WTC11 (cell line): ENCODE data around the gene STYK1. TPM values are rescaled to one million over a fixed set of nuclear protein-coding genes. Genes with fewer than 3 reads are reported as not detected.

Source experiments
- ATAC-seq: fragments of 200-7000 bp; cut with Tn5 transposase; 2 replicates; pipeline ENCODE4 v1.10.0; 2021; ENCODE audit warnings: mild to moderate bottlenecking, moderate library complexity
- CTCF ChIA-PET: fragments of 300-600 bp; sonication (Branson Sonifier 250); formaldehyde crosslinking; loops from one replicate; lab custom pipeline; 2021; ENCODE audit warnings: antibody characterized with exemption; lab: Charles Lee
- POLR2A ChIA-PET: fragments of 350-600 bp; sonication (Branson Sonifier 250); formaldehyde crosslinking; loops from one replicate; lab custom pipeline; 2021; ENCODE audit warnings: antibody characterized with exemption; lab: Charles Lee
- DNase-seq: peaks from one replicate; pipeline ENCODE4 v3.0.0; 2021; ENCODE audit warnings: low spot score
- H3K27ac Mint-ChIP-seq: 2 replicates; pipeline ENCODE4 v1.8.0; 2021; ENCODE audit warnings: mixed read lengths
- H3K27me3 Mint-ChIP-seq: 2 replicates; pipeline ENCODE4 v1.8.0; 2021; ENCODE audit warnings: low read depth, mild to moderate bottlenecking, moderate library complexity, mixed read lengths
- H3K36me3 Mint-ChIP-seq: 2 replicates; pipeline ENCODE4 v1.8.0; 2021; ENCODE audit warnings: mixed read lengths
- H3K4me1 Mint-ChIP-seq: 2 replicates; pipeline ENCODE4 v1.8.0; 2022; ENCODE audit warnings: mixed read lengths
- H3K4me3 Mint-ChIP-seq: 2 replicates; pipeline ENCODE4 v1.8.0; 2021; ENCODE audit warnings: mild to moderate bottlenecking, moderate library complexity, mixed read lengths
- H3K9me3 Mint-ChIP-seq: 2 replicates; pipeline ENCODE4 v1.8.0; 2021; ENCODE audit warnings: mixed read lengths
- ELF4 ChIP-seq: sonication (generic); formaldehyde crosslinking; IDR thresholded peaks from 2 replicates; pipeline ENCODE4 v1.8.1; 2022; ENCODE audit warnings: low read depth, mild to moderate bottlenecking, moderate library complexity, missing genetic modification reagents
- FOXJ3 ChIP-seq: sonication (generic); formaldehyde crosslinking; IDR thresholded peaks from 2 replicates; pipeline ENCODE4 v1.9.0; 2021; ENCODE audit warnings: missing genetic modification reagents, mild to moderate bottlenecking, borderline replicate concordance
- GTF2I ChIP-seq: fragments of 250-450 bp; sonication (Bioruptor Pico); conservative IDR thresholded peaks from 2 replicates; pipeline ENCODE4 v1.4.0; 2021; ENCODE audit warnings: mild to moderate bottlenecking
- MXD4 ChIP-seq: fragments of 250-450 bp; sonication (Bioruptor Pico); IDR thresholded peaks from 2 replicates; pipeline ENCODE4 v1.8.0; 2021; ENCODE audit warnings: mild to moderate bottlenecking, moderate library complexity, borderline replicate concordance
- NR1H2 ChIP-seq: sonication (generic); formaldehyde crosslinking; IDR thresholded peaks from 2 replicates; pipeline ENCODE4 v1.9.0; 2021; ENCODE audit warnings: mild to moderate bottlenecking, moderate library complexity, missing genetic modification reagents
- OVOL2 ChIP-seq: fragments of 250-450 bp; sonication (Bioruptor Pico); IDR thresholded peaks from 2 replicates; pipeline ENCODE4 v1.9.0; 2021; ENCODE audit warnings: mild to moderate bottlenecking, borderline replicate concordance
- PRRX2 ChIP-seq: fragments of 250-450 bp; sonication (Bioruptor Pico); IDR thresholded peaks from 2 replicates; pipeline ENCODE4 v1.8.0; 2021; ENCODE audit warnings: mild to moderate bottlenecking
- RORB ChIP-seq: fragments of 250-450 bp; sonication (Bioruptor Pico); IDR thresholded peaks from 2 replicates; pipeline ENCODE4 v1.9.0; 2021; ENCODE audit warnings: mild to moderate bottlenecking
- TCF7 ChIP-seq: sonication (generic); formaldehyde crosslinking; IDR thresholded peaks from 2 replicates; pipeline ENCODE4 v1.8.0; 2022; ENCODE audit warnings: mild to moderate bottlenecking, low read depth, missing genetic modification reagents, moderate library complexity
- TEAD1 ChIP-seq: sonication (generic); formaldehyde crosslinking; IDR thresholded peaks from 2 replicates; pipeline ENCODE4 v1.8.0; 2022; ENCODE audit warnings: mild to moderate bottlenecking, missing genetic modification reagents
- ZNF138 ChIP-seq: sonication (generic); formaldehyde crosslinking; conservative IDR thresholded peaks from 2 replicates; pipeline ENCODE4 v1.8.1; 2022; ENCODE audit warnings: mild to moderate bottlenecking, moderate library complexity, missing genetic modification reagents
- ZNF263 ChIP-seq: sonication (generic); formaldehyde crosslinking; IDR thresholded peaks from 2 replicates; pipeline ENCODE4 v1.8.1; 2022; ENCODE audit warnings: low read depth, mild to moderate bottlenecking, moderate library complexity, missing genetic modification reagents
- ZNF416 ChIP-seq: fragments of 250-450 bp; sonication (Bioruptor Pico); IDR thresholded peaks from 2 replicates; pipeline ENCODE4 v1.9.0; 2021; ENCODE audit warnings: mild to moderate bottlenecking, inconsistent platforms
- total RNA-seq: library from RNA; stranded (reverse); gene quantifications from 3 replicates; pipeline ENCODE4 v1.2.3, GENCODE V29; 2021
- TF ChIP-seq, protein P1 (sequence below): fragments of 250-450 bp; sonication (Bioruptor Pico); IDR thresholded peaks from 2 replicates; pipeline ENCODE4 v1.8.0; 2021; ENCODE audit warnings: mild to moderate bottlenecking
- TF ChIP-seq, protein P2 (sequence below): sonication (generic); formaldehyde crosslinking; IDR thresholded peaks from 2 replicates; pipeline ENCODE4 v1.8.0; 2023; ENCODE audit warnings: missing genetic modification reagents, mild to moderate bottlenecking, borderline replicate concordance
- TF ChIP-seq, protein P3 (sequence below): sonication (generic); formaldehyde crosslinking; IDR thresholded peaks from 2 replicates; pipeline ENCODE4 v1.8.1; 2023; ENCODE audit warnings: mild to moderate bottlenecking, missing genetic modification reagents, borderline replicate concordance
- TF ChIP-seq, protein P4 (sequence below): sonication (generic); formaldehyde crosslinking; IDR thresholded peaks from 2 replicates; pipeline ENCODE4 v1.8.0; 2022; ENCODE audit warnings: mild to moderate bottlenecking, missing genetic modification reagents
- TF ChIP-seq, protein P5 (sequence below): sonication (generic); formaldehyde crosslinking; IDR thresholded peaks from 2 replicates; pipeline ENCODE4 v1.8.0; 2023; ENCODE audit warnings: missing genetic modification reagents

Gene STYK1
- total RNA-seq, 1 experiment from 2014 or later = 1.6 TPM

DNA sequence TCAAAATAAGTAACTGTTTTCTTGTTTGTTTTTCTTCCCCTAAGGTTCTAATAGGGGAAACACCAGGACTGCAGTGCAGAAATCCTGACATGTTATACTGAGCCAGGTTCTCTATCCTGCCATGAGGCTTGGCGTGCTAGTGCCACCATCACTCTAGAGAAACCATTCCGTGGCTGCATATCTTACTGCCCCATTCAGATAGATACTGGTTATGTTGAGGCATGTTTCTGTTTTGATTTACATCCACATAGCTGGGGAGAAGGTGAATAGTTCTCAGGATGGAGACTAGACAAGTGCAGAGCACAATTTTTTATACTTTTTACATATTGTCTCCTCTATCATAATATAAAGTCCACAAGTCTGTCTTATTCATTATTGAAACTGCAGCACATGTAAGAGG lies 72.0 kb downstream of the STYK1 start:
- CTCF ChIA-PET = no interaction called here
- no peaks in the 10 kb centered on the region for H3K9me3 Mint-ChIP-seq
- no peak overlapping the region for H3K27ac Mint-ChIP-seq
- H3K27me3 Mint-ChIP-seq = no peaks in the 10 kb centered on the region
- TF ChIP-seq ZNF138 (CRISPR knock-in tag) = no peak
- no peak for TF ChIP-seq ZNF263
- TF ChIP-seq ZNF416 (CRISPR knock-in tag) = no peak
- TF ChIP-seq, protein P1, sequence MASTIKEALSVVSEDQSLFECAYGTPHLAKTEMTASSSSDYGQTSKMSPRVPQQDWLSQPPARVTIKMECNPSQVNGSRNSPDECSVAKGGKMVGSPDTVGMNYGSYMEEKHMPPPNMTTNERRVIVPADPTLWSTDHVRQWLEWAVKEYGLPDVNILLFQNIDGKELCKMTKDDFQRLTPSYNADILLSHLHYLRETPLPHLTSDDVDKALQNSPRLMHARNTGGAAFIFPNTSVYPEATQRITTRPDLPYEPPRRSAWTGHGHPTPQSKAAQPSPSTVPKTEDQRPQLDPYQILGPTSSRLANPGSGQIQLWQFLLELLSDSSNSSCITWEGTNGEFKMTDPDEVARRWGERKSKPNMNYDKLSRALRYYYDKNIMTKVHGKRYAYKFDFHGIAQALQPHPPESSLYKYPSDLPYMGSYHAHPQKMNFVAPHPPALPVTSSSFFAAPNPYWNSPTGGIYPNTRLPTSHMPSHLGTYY (CRISPR knock-in tag) = no peak
- TF ChIP-seq, protein P2, sequence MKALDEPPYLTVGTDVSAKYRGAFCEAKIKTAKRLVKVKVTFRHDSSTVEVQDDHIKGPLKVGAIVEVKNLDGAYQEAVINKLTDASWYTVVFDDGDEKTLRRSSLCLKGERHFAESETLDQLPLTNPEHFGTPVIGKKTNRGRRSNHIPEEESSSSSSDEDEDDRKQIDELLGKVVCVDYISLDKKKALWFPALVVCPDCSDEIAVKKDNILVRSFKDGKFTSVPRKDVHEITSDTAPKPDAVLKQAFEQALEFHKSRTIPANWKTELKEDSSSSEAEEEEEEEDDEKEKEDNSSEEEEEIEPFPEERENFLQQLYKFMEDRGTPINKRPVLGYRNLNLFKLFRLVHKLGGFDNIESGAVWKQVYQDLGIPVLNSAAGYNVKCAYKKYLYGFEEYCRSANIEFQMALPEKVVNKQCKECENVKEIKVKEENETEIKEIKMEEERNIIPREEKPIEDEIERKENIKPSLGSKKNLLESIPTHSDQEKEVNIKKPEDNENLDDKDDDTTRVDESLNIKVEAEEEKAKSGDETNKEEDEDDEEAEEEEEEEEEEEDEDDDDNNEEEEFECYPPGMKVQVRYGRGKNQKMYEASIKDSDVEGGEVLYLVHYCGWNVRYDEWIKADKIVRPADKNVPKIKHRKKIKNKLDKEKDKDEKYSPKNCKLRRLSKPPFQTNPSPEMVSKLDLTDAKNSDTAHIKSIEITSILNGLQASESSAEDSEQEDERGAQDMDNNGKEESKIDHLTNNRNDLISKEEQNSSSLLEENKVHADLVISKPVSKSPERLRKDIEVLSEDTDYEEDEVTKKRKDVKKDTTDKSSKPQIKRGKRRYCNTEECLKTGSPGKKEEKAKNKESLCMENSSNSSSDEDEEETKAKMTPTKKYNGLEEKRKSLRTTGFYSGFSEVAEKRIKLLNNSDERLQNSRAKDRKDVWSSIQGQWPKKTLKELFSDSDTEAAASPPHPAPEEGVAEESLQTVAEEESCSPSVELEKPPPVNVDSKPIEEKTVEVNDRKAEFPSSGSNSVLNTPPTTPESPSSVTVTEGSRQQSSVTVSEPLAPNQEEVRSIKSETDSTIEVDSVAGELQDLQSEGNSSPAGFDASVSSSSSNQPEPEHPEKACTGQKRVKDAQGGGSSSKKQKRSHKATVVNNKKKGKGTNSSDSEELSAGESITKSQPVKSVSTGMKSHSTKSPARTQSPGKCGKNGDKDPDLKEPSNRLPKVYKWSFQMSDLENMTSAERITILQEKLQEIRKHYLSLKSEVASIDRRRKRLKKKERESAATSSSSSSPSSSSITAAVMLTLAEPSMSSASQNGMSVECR (CRISPR knock-in tag) = no peak
- TF ChIP-seq, protein P3, sequence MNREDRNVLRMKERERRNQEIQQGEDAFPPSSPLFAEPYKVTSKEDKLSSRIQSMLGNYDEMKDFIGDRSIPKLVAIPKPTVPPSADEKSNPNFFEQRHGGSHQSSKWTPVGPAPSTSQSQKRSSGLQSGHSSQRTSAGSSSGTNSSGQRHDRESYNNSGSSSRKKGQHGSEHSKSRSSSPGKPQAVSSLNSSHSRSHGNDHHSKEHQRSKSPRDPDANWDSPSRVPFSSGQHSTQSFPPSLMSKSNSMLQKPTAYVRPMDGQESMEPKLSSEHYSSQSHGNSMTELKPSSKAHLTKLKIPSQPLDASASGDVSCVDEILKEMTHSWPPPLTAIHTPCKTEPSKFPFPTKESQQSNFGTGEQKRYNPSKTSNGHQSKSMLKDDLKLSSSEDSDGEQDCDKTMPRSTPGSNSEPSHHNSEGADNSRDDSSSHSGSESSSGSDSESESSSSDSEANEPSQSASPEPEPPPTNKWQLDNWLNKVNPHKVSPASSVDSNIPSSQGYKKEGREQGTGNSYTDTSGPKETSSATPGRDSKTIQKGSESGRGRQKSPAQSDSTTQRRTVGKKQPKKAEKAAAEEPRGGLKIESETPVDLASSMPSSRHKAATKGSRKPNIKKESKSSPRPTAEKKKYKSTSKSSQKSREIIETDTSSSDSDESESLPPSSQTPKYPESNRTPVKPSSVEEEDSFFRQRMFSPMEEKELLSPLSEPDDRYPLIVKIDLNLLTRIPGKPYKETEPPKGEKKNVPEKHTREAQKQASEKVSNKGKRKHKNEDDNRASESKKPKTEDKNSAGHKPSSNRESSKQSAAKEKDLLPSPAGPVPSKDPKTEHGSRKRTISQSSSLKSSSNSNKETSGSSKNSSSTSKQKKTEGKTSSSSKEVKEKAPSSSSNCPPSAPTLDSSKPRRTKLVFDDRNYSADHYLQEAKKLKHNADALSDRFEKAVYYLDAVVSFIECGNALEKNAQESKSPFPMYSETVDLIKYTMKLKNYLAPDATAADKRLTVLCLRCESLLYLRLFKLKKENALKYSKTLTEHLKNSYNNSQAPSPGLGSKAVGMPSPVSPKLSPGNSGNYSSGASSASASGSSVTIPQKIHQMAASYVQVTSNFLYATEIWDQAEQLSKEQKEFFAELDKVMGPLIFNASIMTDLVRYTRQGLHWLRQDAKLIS = no peak
- no peak for TF ChIP-seq FOXJ3 (CRISPR knock-in tag)
- no peak for TF ChIP-seq NR1H2
- TF ChIP-seq, protein P4, sequence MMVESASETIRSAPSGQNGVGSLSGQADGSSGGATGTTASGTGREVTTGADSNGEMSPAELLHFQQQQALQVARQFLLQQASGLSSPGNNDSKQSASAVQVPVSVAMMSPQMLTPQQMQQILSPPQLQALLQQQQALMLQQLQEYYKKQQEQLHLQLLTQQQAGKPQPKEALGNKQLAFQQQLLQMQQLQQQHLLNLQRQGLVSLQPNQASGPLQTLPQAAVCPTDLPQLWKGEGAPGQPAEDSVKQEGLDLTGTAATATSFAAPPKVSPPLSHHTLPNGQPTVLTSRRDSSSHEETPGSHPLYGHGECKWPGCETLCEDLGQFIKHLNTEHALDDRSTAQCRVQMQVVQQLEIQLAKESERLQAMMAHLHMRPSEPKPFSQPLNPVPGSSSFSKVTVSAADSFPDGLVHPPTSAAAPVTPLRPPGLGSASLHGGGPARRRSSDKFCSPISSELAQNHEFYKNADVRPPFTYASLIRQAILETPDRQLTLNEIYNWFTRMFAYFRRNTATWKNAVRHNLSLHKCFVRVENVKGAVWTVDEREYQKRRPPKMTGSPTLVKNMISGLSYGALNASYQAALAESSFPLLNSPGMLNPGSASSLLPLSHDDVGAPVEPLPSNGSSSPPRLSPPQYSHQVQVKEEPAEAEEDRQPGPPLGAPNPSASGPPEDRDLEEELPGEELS = no peak
- TF ChIP-seq, protein P5, sequence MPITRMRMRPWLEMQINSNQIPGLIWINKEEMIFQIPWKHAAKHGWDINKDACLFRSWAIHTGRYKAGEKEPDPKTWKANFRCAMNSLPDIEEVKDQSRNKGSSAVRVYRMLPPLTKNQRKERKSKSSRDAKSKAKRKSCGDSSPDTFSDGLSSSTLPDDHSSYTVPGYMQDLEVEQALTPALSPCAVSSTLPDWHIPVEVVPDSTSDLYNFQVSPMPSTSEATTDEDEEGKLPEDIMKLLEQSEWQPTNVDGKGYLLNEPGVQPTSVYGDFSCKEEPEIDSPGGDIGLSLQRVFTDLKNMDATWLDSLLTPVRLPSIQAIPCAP (CRISPR knock-in tag) = no peak
- no peak for TF ChIP-seq TCF7 (CRISPR knock-in tag)
- TF ChIP-seq TEAD1 = no peak
- no peak for TF ChIP-seq ELF4 (CRISPR knock-in tag)
- TF ChIP-seq GTF2I (CRISPR knock-in tag) = no peak
- no peak for TF ChIP-seq MXD4 (CRISPR knock-in tag)
- TF ChIP-seq OVOL2 (CRISPR knock-in tag) = no peak
- TF ChIP-seq RORB = no peak
- TF ChIP-seq PRRX2 (CRISPR knock-in tag) = no peak
- TF ChIP-seq, all 79 proteins: peak for 0
- H3K36me3 Mint-ChIP-seq = peaks cover 25% of the 10 kb centered on the region
- POLR2A ChIA-PET = no interaction called here
- H3K4me1 Mint-ChIP-seq = no peaks in the 10 kb centered on the region
- H3K4me3 Mint-ChIP-seq = no peak overlapping the region
- ATAC-seq (no peak), DNase-seq (no peak)
